ENCODE data around the gene COG4. TPM values are rescaled to one million over a fixed set of nuclear protein-coding genes. Genes with fewer than 3 reads are reported as not detected.
A peak's percentile ranks its signal among the peaks of the same experiment; 100 is the strongest.

COG4 gene
- 10 to 100 TPM; 54.8 to 84.7 TPM for total RNA-seq

DNA sequence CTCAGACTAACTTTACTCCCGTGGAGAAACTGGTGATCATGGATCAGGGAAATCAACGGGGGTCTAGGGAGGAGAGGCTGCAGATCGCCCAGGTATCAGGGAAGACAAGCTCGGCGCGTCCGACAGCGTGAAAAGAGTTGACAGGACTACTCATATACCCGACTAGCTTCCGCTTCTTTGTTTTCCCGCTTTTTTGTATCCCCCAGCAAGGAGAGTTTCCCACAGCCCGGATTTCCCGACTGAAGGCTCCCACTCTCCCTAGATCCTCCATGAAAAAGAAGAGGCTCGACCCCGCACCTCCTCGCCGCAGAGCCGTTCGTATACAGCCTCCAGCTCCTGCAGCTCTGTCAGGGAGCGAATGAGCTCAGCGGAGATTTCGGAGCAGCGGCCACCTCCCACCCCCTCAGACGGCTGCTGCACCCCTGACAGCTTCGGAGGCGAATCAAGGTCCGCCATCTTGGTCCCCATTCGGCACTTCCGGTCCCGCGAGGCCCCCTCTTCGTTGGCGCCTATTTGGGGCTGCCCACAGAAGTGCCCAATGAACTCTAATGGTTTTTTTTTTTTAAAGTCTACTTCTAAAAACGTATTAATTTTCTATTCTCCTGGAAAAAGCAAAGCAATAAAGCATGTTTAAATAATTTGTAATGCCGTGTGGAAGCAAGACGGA lies at the start of gene COG4:
Gene COG4 (minus strand): TSS at position 479 of the 667 bp plus-strand sequence. CDS start 11 bp downstream, at position 468.
- no peaks in the 10 kb centered on the region for H3K27me3 ChIP-seq
- peaks cover 9% of the 10 kb centered on the region for H3K4me1 ChIP-seq
- peak within 1 kb of the TSS; percentile 86 for H3K27ac ChIP-seq
- peak; percentile 91 for DNase-seq
- H3K36me3 ChIP-seq = no peaks in the 10 kb centered on the region
- intact Hi-C loops (cut with DNase I) = no loop called here
- peak within 1 kb of the TSS; percentile 82 for H3K4me3 ChIP-seq
- TF ChIP-seq, protein P1, sequence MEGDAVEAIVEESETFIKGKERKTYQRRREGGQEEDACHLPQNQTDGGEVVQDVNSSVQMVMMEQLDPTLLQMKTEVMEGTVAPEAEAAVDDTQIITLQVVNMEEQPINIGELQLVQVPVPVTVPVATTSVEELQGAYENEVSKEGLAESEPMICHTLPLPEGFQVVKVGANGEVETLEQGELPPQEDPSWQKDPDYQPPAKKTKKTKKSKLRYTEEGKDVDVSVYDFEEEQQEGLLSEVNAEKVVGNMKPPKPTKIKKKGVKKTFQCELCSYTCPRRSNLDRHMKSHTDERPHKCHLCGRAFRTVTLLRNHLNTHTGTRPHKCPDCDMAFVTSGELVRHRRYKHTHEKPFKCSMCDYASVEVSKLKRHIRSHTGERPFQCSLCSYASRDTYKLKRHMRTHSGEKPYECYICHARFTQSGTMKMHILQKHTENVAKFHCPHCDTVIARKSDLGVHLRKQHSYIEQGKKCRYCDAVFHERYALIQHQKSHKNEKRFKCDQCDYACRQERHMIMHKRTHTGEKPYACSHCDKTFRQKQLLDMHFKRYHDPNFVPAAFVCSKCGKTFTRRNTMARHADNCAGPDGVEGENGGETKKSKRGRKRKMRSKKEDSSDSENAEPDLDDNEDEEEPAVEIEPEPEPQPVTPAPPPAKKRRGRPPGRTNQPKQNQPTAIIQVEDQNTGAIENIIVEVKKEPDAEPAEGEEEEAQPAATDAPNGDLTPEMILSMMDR (IDR thresholded peaks at IDR 0.05) = no peak
- no peaks in the 10 kb centered on the region for H3K9me3 ChIP-seq
- H3K9ac ChIP-seq (ENCODE audit: low read depth in 2 of 2, low read length in 2 of 2) = peak within 1 kb of the TSS; percentile 81 to 87

DNA sequence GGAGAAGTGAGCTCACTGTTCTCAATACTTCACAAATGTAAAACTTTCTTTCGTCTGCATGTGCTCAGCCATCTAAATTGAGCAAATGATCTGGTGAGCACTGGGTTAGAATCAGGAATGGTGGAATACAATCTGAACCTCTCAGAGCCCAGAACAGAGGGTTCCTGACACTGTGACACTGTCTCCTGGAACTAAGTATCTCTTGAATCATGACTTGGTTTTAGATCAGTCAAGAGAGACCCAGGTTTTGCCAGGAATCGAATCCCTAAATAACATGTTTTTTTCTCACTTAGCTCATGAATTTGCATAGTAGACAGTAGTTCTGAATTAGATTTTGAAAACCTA lies 49.5 kb upstream of the COG4 start:
- H3K4me3 ChIP-seq = no peak overlapping the region
- H3K9me3 ChIP-seq = no peaks in the 10 kb centered on the region
- peaks cover 35% of the 10 kb centered on the region for H3K36me3 ChIP-seq
- H3K9ac ChIP-seq (ENCODE audit: low read depth in 2 of 2, low read length in 2 of 2) = no peak overlapping the region
- TF ChIP-seq, protein P1 (IDR thresholded peaks at IDR 0.05) = no peak
- DNase-seq = no peak
- H3K27me3 ChIP-seq = no peaks in the 10 kb centered on the region
- intact Hi-C loops (cut with DNase I) = no loop called here
- H3K4me1 ChIP-seq = peaks cover 8% of the 10 kb centered on the region
- peak overlapping the region; percentile 8 for H3K27ac ChIP-seq

DNA sequence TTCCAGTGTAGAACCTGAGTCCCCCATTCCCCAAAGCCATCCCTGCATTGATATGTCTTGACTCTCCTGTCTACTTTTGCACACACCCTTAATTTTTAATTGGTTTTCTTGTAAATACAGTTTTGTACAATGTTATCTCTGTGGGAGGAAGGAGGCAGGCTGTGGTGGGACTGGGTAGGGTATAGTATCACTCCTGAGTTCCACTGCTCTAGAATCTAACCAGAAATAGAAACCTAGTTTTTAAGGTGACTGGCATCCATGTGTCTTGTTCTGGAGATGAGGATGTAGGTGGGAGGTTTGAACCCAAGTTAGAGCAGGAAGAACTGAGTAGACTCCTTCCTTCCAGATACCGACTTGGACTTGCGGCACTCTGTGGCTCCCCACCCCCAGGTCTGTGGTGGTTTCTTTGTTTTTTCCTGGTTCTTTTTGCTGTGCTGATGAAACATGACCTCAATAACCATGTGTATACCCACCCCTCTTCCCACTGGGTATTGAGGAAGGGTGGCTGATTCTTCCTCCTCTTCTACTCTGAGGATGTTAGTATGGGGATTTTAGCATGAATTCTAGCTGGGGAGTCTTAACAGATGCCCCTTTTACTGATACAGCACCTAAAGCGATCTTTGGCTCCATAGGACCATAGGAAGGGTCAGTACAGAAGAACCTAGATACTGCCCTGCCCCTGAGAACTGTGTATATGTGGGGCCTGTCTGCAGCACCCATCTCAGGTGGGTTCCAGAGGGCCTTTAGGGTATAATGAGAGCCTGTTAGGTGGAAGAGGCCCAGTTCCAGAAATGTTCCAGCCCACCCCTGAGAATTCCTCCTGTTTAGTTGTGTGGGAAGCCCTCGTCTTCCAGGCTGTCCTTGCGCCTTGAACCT lies 48.9 kb upstream of the COG4 start:
- TF ChIP-seq, protein P1 (IDR thresholded peaks at IDR 0.05) = no peak
- intact Hi-C loops (cut with DNase I) = no loop called here

DNA sequence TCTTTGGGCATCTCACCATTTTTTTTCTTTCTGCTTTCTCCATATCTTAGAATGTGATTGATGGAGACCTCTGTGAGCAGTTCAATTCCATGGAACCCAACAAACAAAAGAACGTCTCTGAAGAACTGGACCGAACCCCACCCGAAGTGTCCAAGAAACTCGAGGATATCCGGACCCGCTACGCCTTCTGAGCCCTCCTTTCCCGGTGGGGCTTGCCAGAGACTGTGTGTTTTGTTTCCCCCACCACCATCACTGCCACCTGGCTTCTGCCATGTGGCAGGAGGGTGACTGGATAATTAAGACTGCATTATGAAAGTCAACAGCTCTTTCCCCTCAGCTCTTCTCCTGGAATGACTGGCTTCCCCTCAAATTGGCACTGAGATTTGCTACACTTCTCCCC lies 48.3 kb upstream of the COG4 start:
- DNase-seq = no peak
- Histone ChIP-seq H3K4me1 (peaks cover 5% of the 10 kb centered on the region), H3K36me3 (peaks cover 38% of the 10 kb centered on the region), H3K4me3 (no peak overlapping the region), H3K27ac (no peak overlapping the region), H3K9me3 (no peaks in the 10 kb centered on the region), H3K9ac (ENCODE audit: low read depth in 2 of 2, low read length in 2 of 2) (no peak overlapping the region), H3K27me3 (no peaks in the 10 kb centered on the region)
- intact Hi-C loops (cut with DNase I) = no loop called here
- TF ChIP-seq, protein P1 (IDR thresholded peaks at IDR 0.05) = no peak

More for the DNA sequence above, 48.9 kb upstream of the COG4 start:
- Histone ChIP-seq H3K36me3 (peaks cover 37% of the 10 kb centered on the region), H3K4me3 (no peak overlapping the region), H3K27ac (peak overlapping the region; percentile 8), H3K9me3 (no peaks in the 10 kb centered on the region), H3K9ac (ENCODE audit: low read depth in 2 of 2, low read length in 2 of 2) (no peak overlapping the region), H3K4me1 (peaks cover 8% of the 10 kb centered on the region), H3K27me3 (no peaks in the 10 kb centered on the region)
- DNase-seq = no peak

DNA sequence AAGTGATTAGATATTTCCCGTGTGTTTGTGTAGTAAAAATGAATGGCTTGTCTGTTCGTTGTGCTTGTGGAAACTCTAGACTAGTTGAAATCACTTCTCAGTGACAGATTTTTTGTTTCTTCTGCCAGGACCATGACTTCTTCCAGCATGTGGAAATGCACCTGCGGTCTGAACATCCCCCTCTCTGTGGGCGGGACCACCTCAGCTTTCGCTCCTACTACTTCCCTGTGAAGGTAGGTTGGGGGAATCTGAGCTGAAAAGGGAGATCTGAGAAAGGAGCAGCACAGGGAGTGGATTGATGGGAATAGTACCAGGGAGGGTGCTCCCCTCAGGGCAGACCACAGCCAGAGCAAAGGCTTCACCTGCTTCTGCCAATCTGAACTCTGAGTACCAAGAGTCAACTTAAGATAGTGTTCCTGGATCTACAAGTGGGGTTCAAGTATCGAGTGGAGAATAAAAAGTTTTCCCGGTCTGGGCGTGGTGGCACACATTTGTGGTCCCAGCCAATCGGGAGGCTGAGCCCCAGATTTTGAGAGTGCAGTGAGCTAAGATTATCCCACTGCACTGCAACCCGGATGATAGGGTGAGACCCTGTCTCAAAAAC lies 47.7 kb upstream of the COG4 start:
- H3K27me3 ChIP-seq = no peaks in the 10 kb centered on the region
- peaks cover 43% of the 10 kb centered on the region for H3K36me3 ChIP-seq
- peaks cover 1% of the 10 kb centered on the region for H3K4me1 ChIP-seq
- DNase-seq = no peak
- TF ChIP-seq, protein P1 (IDR thresholded peaks at IDR 0.05) = no peak
- intact Hi-C loops (cut with DNase I) = no loop called here
- no peak overlapping the region for H3K9ac ChIP-seq (ENCODE audit: low read depth in 2 of 2, low read length in 2 of 2)
- no peak overlapping the region for H3K27ac ChIP-seq
- H3K4me3 ChIP-seq = no peak overlapping the region
- no peaks in the 10 kb centered on the region for H3K9me3 ChIP-seq

All from colonic mucosa (tissue), 4 donors.